Uterus (tissue), 4 donors: ENCODE data around the gene KRTAP22-1. TPM values are rescaled to one million over a fixed set of nuclear protein-coding genes. Genes with fewer than 3 reads are reported as not detected.

Source experiments
- DNase-seq, 2 donors: peaks; one replicate each; pipeline ENCODE4 v3.0.0-alpha.2; 2019 to 2020
- H3K27ac ChIP-seq, 2 donors: fragments of 200-600 bp; sonication (generic); 1 replicate in 1 of 2; 2 replicates in 1 of 2; pipeline ENCODE4 v1.5.1; 2016 to 2018
- H3K27me3 ChIP-seq, 2 donors: fragments of 200-600 bp; sonication (generic); one replicate each; pipeline ENCODE4 v1.5.1; 2018 to 2019; ENCODE audit warnings: control low read depth in 1 of 2
- H3K36me3 ChIP-seq, 2 donors: fragments of 200-600 bp; sonication (generic); one replicate each; pipeline ENCODE4 v1.5.1; 2019; ENCODE audit warnings: control low read depth in 1 of 2
- H3K4me1 ChIP-seq, 2 donors: fragments of 200-600 bp; sonication (generic); one replicate each; pipeline ENCODE4 v1.5.1; 2018 to 2019; ENCODE audit warnings: control low read depth in 1 of 2
- H3K4me3 ChIP-seq, 2 donors: fragments of 200-600 bp; sonication (generic); 1 replicate in 1 of 2; 2 replicates in 1 of 2; pipeline ENCODE4 v1.5.1; 2018 to 2019; ENCODE audit warnings: mild to moderate bottlenecking in 1 of 2
- H3K9me3 ChIP-seq, 2 donors: fragments of 200-600 bp; sonication (generic); one replicate each; pipeline ENCODE4 v1.5.1; 2019; ENCODE audit warnings: control low read depth in 1 of 2
- CTCF ChIP-seq, 4 experiments: fragments of 200-600 bp in 2 of 4; fragments of 450-650 bp in 2 of 4; sonication (generic) in 2 of 4; IDR thresholded peaks; one replicate each; pipeline ENCODE4 v1.5.1; 2016 to 2019; ENCODE audit warnings: antibody characterized with exemption in 4 of 4, mild to moderate bottlenecking in 2 of 4, moderate library complexity in 1 of 4
- POLR2A ChIP-seq, 2 donors: fragments of 450-650 bp; IDR thresholded peaks; one replicate each; pipeline ENCODE4 v1.6.1; 2016; ENCODE audit warnings: antibody characterized with exemption in 2 of 2, mild to moderate bottlenecking in 1 of 2, moderate library complexity in 1 of 2
- intact Hi-C: fragments of 100-400 bp; cut with DNase I; formaldehyde crosslinking; loops from one replicate; pipeline ENCODE4 v1.15.1; 2023; ENCODE audit warnings: low total_unique reads
- total RNA-seq, 4 donors: library from RNA; depleted of rRNA in 3 of 4; stranded (reverse); fragments of >200 nt in 3 of 4; gene quantifications; one replicate each; pipeline versions ENCODE4 v1.1.0 to v1.2.4, GENCODE V29; 2014 to 2023
- donor health status: DM: yes; HTN: yes; CAD: no.

Gene KRTAP22-1
- total RNA-seq, 4 donors from 2014 or later, result not detected

GRCh38 chr21:30563072-30563471, 37.8 kb upstream of the KRTAP22-1 start:
- intact Hi-C loops, result no loop called here
- Histone ChIP-seq H3K36me3 (no peaks in the 10 kb centered on the region), H3K27me3 (no peaks in the 10 kb centered on the region), H3K4me3 (no peak overlapping the region), H3K9me3 (no peaks in the 10 kb centered on the region), H3K4me1 (no peaks in the 10 kb centered on the region), H3K27ac (no peak overlapping the region)
- no peak for DNase-seq
- TF ChIP-seq POLR2A (IDR thresholded peaks at IDR 0.05), result no peak
- TF ChIP-seq CTCF (IDR thresholded peaks at IDR 0.05), result no peak

GRCh38 chr21:30563630-30564029, 37.3 kb upstream of the KRTAP22-1 start:
- TF ChIP-seq POLR2A (IDR thresholded peaks at IDR 0.05), result no peak
- no peak for TF ChIP-seq CTCF (IDR thresholded peaks at IDR 0.05)
- H3K4me3 ChIP-seq, result no peak overlapping the region
- H3K9me3 ChIP-seq, result no peaks in the 10 kb centered on the region

GRCh38 chr21:30567617-30568016, 33.3 kb upstream of the KRTAP22-1 start:
- H3K4me1 ChIP-seq, result no peaks in the 10 kb centered on the region
- no peaks in the 10 kb centered on the region for H3K36me3 ChIP-seq
- no peak for DNase-seq
- intact Hi-C loops, result no loop called here
- no peak for TF ChIP-seq CTCF (IDR thresholded peaks at IDR 0.05)
- no peak for TF ChIP-seq POLR2A (IDR thresholded peaks at IDR 0.05)
- no peak overlapping the region for H3K27ac ChIP-seq
- no peaks in the 10 kb centered on the region for H3K9me3 ChIP-seq
- H3K27me3 ChIP-seq, result no peaks in the 10 kb centered on the region
- no peak overlapping the region for H3K4me3 ChIP-seq

More at GRCh38 chr21:30563630-30564029, 37.3 kb upstream of the KRTAP22-1 start:
- Histone ChIP-seq H3K36me3 (no peaks in the 10 kb centered on the region), H3K27ac (no peak overlapping the region), H3K4me1 (no peaks in the 10 kb centered on the region), H3K27me3 (no peaks in the 10 kb centered on the region)
- intact Hi-C loops, result no loop called here
- no peak for DNase-seq

GRCh38 chr21:30577766-30578165, 23.1 kb upstream of the KRTAP22-1 start:
- no peak overlapping the region for H3K4me3 ChIP-seq
- no peak overlapping the region for H3K27ac ChIP-seq
- no peaks in the 10 kb centered on the region for H3K4me1 ChIP-seq
- TF ChIP-seq CTCF (IDR thresholded peaks at IDR 0.05) (no peak), POLR2A (IDR thresholded peaks at IDR 0.05) (no peak)
- no peaks in the 10 kb centered on the region for H3K9me3 ChIP-seq
- H3K27me3 ChIP-seq, result no peaks in the 10 kb centered on the region
- no peak for DNase-seq
- no peaks in the 10 kb centered on the region for H3K36me3 ChIP-seq
- intact Hi-C loops, result no loop called here

GRCh38 chr21:30579346-30579745, 21.5 kb upstream of the KRTAP22-1 start:
- DNase-seq, result no peak
- no peak overlapping the region for H3K27ac ChIP-seq
- no peaks in the 10 kb centered on the region for H3K36me3 ChIP-seq
- H3K9me3 ChIP-seq, result no peaks in the 10 kb centered on the region
- intact Hi-C loops, result no loop called here
- no peak overlapping the region for H3K4me3 ChIP-seq
- TF ChIP-seq POLR2A (IDR thresholded peaks at IDR 0.05) (no peak), CTCF (IDR thresholded peaks at IDR 0.05) (no peak)
- no peaks in the 10 kb centered on the region for H3K4me1 ChIP-seq
- no peaks in the 10 kb centered on the region for H3K27me3 ChIP-seq
